NCI-H524 treated with DMSO at 0.1 percent for 48 hours (cell line): Measurements from ENCODE around the gene PNMA6A.
"Not testable (repeated sequence)": the region's sequence is repeated elsewhere in the genome, so short reads cannot be mapped to it uniquely, and the experiment has no call there.

Experiments used
- DNase-seq: peaks from one replicate; lab custom pipeline; 2025; lab: John Stamatoyannopoulos, UW

PNMA6A gene

GRCh38 chrX:153071909-153072583 is at the start of gene PNMA6A:
PNMA6A (plus strand) TSS chrX:153072454; CDS start chrX:153073063, 609 bp downstream.
- not testable (repeated sequence) for DNase-seq

DNA sequence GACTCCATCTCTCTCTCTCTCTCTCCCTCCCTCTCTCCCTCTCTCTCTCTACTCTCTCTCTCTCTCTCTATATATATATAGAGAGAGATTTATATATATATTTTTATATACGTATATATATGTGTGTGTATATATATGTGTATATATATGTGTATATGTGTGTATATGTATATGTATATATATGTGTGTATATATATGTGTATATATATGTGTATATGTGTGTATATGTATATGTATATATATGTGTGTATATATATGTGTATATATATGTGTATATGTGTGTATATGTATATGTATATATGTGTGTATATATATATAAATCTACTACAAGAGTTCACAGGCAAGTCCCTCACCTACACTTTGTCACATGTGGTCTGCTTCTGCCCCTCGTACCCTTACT is 45.8 kb upstream of the PNMA6A start:
- not testable (repeated sequence) for DNase-seq

- not testable (repeated sequence) for DNase-seq
These were observed 43.8 kb upstream of the PNMA6A start for GRCh38 chrX:153028487-153028886.

GRCh38 chrX:153029162-153029561 is 43.1 kb upstream of the PNMA6A start:
- DNase-seq: no peak

DNA sequence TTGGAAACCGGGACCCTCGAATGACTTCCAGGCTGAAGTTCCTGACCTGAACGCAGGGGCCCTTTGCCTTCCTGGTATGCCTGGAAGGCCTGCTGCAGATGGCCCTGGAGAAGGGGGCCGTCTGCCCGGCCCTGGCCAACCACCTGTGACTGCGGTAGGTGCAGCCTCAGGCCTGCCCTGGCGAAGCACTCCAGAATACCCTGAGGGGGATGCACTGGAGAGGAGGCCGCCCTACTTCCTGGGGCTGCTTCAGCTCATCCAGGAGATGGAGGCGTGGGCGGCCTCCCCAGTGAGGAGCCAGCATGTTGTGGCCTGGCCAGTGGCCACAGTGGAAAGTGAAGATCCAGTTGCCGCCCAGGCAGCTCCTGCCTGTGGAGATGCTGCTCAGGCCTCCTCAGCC is 42.4 kb upstream of the PNMA6A start:
- no peak for DNase-seq

GRCh38 chrX:153030801-153031200 is 41.5 kb upstream of the PNMA6A start:
- DNase-seq: no peak

- DNase-seq: peak; percentile 2
These were observed 39.7 kb upstream of the PNMA6A start for GRCh38 chrX:153032397-153033118.

GRCh38 chrX:153049093-153049492 is 23.2 kb upstream of the PNMA6A start:
- no peak for DNase-seq

DNA sequence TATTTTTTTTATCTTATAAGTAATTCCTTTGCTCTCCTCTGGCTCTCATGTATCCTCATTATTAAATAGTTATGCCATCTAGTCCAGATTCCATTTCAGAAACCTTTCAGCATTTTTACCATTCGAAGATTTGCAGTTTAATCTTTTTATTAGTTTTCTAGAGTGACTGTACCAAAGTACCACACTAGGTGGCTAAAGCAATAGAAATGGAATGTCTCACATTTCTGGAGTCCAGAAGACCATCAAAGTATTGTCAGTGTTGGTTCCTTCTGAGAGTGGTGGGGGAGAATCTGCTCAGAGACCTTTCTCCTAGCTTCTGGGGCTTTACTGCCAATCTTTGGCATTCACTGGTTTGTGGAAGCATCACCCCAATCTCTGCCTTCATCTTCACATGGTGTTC is 19.7 kb upstream of the PNMA6A start:
- DNase-seq: no peak

- no peak for DNase-seq
These were observed 16.1 kb upstream of the PNMA6A start, which contains the start of gene PNMA3 for GRCh38 chrX:153055871-153056749. PNMA3 (plus strand) TSS chrX:153056470; CDS start chrX:153057056, 586 bp downstream.

GRCh38 chrX:153057281-153057680 is 15.0 kb upstream of the PNMA6A start:
- DNase-seq: no peak

DNA sequence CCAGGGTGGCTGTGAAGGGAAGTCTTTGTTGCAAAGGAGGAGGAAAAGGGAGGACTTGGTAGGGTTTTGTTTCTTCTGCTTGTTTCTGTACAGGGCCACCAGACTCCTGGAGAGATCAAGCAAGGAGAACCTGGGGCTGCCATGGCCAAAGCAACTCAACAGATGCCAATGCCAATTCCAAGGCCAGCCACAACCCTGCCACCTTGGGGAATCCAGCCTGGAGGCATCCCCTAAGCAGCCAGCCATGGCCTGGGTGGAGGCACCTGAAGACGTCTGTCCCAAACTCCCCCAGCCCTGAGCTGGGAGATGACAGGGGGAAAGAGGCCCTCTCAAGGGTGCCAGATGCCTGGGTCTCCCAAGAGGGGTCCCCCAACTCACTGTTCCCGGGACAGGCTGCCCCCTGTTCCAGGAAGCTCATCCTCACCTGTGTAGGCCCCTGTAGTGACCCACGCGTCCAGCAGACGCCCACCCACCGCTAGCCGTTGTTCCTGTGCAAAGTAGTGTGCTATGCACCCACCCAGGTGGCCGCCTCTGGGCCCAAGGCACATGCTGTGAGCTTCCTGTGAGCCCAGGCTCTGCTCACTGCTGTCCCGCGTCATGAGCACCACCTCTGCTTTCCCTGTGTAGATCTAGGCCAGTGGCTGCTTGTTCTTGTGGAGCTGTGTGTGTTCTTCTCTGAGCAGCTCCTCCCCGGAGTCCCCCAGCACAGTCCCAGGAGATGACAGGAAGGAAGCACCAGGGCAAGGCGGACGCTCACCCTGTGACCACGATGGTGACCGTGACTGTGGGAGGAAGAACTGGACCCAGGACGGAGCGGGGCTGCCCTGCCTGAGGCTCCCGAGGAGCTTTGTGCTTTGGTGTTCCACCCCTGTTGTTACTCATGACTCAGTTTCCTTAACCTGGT is 12.8 kb upstream of the PNMA6A start:
- no peak for DNase-seq

GRCh38 chrX:153060095-153060445 is 12.2 kb upstream of the PNMA6A start:
- no peak for DNase-seq

- DNase-seq: no peak
These were observed 10.5 kb upstream of the PNMA6A start for GRCh38 chrX:153061732-153062131.

- DNase-seq: no peak
These were observed 8.9 kb upstream of the PNMA6A start for GRCh38 chrX:153063315-153063714.

DNA sequence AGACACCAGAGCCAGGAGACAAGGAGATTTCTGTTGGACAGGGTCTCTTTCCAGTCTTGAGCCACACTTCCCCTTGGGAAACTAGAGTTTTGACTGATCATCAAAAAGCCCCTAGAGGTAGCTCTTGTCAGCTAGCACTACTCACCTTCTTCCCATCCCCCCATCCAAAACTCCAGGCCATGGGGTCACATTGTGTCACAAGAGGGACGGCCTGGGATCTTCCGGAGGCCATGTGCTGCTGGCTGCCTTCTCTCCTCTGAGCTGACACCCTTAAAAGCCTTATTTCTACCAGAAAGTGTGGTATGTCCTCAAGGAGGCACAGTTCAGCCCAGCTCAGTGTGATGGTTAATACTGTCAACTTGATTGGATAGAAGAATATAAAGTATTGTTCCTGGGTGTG is 8.2 kb upstream of the PNMA6A start:
- DNase-seq: no peak

- no peak for DNase-seq
These were observed 6.9 kb upstream of the PNMA6A start for GRCh38 chrX:153065389-153065788.

GRCh38 chrX:153066402-153066801 is 5.9 kb upstream of the PNMA6A start:
- DNase-seq: not testable (repeated sequence)

DNA sequence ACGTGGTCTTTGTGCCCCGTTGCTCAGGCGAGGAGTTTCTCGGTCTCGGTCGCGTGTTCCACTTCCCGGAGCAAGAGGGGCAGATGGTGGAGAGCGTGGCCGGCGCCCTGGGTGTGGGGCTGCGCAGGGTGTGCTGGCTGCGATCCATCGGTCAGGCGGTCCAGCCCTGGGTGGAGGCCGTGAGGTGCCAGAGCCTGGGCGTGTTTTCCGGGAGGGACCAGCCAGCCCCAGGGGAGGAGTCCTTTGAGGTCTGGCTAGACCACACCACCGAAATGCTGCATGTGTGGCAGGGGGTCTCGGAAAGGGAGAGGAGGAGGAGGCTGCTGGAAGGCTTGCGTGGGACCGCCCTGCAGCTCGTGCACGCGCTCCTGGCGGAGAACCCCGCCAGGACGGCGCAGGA is 1.1 kb downstream of the PNMA6A start:
- DNase-seq: not testable (repeated sequence)

DNA sequence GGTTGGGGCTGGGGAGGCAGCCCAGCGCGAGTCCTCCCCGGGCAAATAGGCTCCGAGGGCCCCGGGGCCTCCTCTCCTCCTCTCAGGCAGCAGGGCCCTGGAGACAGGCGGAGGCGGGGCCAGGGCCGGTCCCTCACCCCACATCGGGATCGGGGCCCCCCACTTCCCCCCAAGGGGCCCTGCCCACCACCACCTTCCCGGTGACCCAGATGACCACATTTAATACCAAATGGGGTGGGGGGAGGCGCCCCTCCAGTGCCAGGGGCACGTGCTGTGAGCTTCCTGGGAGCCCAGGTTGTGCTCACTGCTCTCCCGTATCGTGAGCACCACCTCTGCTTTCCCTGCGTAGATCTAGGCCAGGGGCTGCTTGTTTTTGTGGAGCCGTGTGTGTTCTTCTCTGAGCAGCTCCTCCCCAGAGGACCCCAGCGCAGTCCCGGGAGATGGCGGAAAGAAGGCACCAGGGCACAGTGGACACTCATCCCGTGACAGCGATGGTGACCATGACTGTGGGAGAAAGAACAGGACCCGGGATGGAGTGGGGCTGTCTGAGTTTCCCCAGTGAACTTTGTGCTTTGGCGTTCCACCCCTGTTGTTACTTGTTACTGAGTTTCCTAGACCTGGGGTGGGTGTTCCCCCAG is 2.1 kb downstream of the PNMA6A start:
- no peak for DNase-seq

GRCh38 chrX:153074935-153075334 is 2.7 kb downstream of the PNMA6A start:
- no peak for DNase-seq
